ENCODE measurements around the gene NR6A1. TPM values are rescaled to one million over a fixed set of nuclear protein-coding genes. Genes with fewer than 3 reads are reported as not detected.

Gene NR6A1
- total RNA-seq, 1 experiment from 2014 or later, result 99.3 TPM

DNA sequence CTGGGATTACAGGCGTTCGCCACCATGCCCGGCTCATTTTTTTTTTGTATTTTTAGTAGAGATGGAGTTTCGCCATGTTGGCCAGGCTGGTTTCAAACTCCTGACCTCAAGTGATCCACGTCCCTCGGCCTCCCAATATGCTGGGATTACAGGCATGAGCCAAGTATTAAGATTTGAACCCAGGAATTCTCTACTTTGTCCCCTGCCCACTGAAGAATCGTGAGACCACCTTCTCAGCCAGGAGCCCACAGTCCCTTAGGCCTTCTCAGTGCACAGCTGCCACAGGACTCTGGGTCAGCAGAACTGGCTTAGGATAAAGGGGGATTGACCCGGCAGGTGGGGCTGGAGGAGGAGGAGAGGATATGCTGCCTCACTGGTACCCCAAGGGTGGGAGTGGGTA lies 19.2 kb upstream of the NR6A1 start:
- H3K14ac ChIP-seq (ENCODE audit: insufficient read depth, low read length), result no peak overlapping the region
- H3K18ac ChIP-seq (ENCODE audit: insufficient read length, low read depth, low read length), result no peak overlapping the region
- Mint-ChIP-seq H3K36me3 (ENCODE audit: insufficient read depth in 1 of 3, low read depth in 3 of 3) (no peaks in the 10 kb centered on the region; a peak in 1 of 7 replicates), H3K27me3 (ENCODE audit: low read depth) (no peaks in the 10 kb centered on the region), H3K4me3 (no peak overlapping the region), H3K9me3 (no peaks in the 10 kb centered on the region), H3K27ac (no peak overlapping the region), H3K4me1 (peaks cover 2 to 11% of the 10 kb centered on the region in 2 experiments)
- no peak overlapping the region for H3K9ac ChIP-seq (ENCODE audit: extremely low read depth, insufficient read length, low read length)
- H2BK120ac ChIP-seq (ENCODE audit: low read depth, low read length, poor library complexity, severe bottlenecking), result no peak overlapping the region
- no peak overlapping the region for H2BK12ac ChIP-seq (ENCODE audit: insufficient read length, low read depth, low read length)
- no peaks in the 10 kb centered on the region for H3K4me1 ChIP-seq (ENCODE audit: insufficient read depth, low read length)
- no peaks in the 10 kb centered on the region for H3K23me2 ChIP-seq (ENCODE audit: insufficient read length, low read depth, low read length, poor library complexity, severe bottlenecking)
- no peak overlapping the region for H2BK5ac ChIP-seq (ENCODE audit: insufficient read length, low read length)
- DNase-seq, result no peak
- whole genome bisulfite sequencing (ENCODE audit: extremely low coverage, insufficient read length, low lambda C conversion rate), result no CpG with 5 or more reads among the region's 8 CpGs
- H3K23ac ChIP-seq (ENCODE audit: insufficient read length, low read depth, low read length), result no peak overlapping the region
- no peaks in the 10 kb centered on the region for H3K79me1 ChIP-seq (ENCODE audit: insufficient read depth, low read depth, low read length, poor library complexity, severe bottlenecking)
- no peak overlapping the region for H2BK15ac ChIP-seq (ENCODE audit: low read depth, low read length)
- H3K56ac ChIP-seq (ENCODE audit: insufficient read length, low read depth, low read length), result no peak overlapping the region
- H3K27ac ChIP-seq (ENCODE audit: insufficient read length, low read depth, low read length), result no peak overlapping the region
- no peak overlapping the region for H3T11ph ChIP-seq (ENCODE audit: low read length)
- no peaks in the 10 kb centered on the region for H3K79me2 ChIP-seq (ENCODE audit: insufficient read depth, low read length)
- no peak overlapping the region for H4K8ac ChIP-seq (replicated peaks; ENCODE audit: insufficient read length, low read depth, low read length)
- TF ChIP-seq, protein P1, sequence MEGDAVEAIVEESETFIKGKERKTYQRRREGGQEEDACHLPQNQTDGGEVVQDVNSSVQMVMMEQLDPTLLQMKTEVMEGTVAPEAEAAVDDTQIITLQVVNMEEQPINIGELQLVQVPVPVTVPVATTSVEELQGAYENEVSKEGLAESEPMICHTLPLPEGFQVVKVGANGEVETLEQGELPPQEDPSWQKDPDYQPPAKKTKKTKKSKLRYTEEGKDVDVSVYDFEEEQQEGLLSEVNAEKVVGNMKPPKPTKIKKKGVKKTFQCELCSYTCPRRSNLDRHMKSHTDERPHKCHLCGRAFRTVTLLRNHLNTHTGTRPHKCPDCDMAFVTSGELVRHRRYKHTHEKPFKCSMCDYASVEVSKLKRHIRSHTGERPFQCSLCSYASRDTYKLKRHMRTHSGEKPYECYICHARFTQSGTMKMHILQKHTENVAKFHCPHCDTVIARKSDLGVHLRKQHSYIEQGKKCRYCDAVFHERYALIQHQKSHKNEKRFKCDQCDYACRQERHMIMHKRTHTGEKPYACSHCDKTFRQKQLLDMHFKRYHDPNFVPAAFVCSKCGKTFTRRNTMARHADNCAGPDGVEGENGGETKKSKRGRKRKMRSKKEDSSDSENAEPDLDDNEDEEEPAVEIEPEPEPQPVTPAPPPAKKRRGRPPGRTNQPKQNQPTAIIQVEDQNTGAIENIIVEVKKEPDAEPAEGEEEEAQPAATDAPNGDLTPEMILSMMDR (conservative IDR thresholded peaks at IDR 0.05), result no peak
- no peak overlapping the region for H3K4me2 ChIP-seq (ENCODE audit: insufficient read depth, insufficient read length, low read length)
- no peak overlapping the region for H2AK5ac ChIP-seq (ENCODE audit: insufficient read length, low read length)
- no peak overlapping the region for H2AFZ ChIP-seq (ENCODE audit: low read length)
- H4K20me1 ChIP-seq (ENCODE audit: control insufficient read depth, insufficient read depth, insufficient read length), result no peaks in the 10 kb centered on the region
- H4K5ac ChIP-seq (ENCODE audit: insufficient read length, low read depth, low read length), result no peak overlapping the region
- H3K27me3 ChIP-seq (ENCODE audit: insufficient read depth, low read length), result no peaks in the 10 kb centered on the region
- no peak overlapping the region for H2BK20ac ChIP-seq (ENCODE audit: low read depth, low read length, poor library complexity, severe bottlenecking)
- no peak overlapping the region for H3K4ac ChIP-seq (ENCODE audit: low read depth, low read length)
- no peak overlapping the region for H4K91ac ChIP-seq (ENCODE audit: insufficient read length, low read depth, low read length)
- no peaks in the 10 kb centered on the region for H3K9me3 ChIP-seq (ENCODE audit: control insufficient read depth, low read depth, low read length)

Data from H9 (cell line).